Liver (tissue), 9 donors: ENCODE results near the gene RBMS3. TPM values are rescaled to one million over a fixed set of nuclear protein-coding genes. Genes with fewer than 3 reads are reported as not detected.

ENCODE experiments used
- DNase-seq: peaks from one replicate; pipeline ENCODE4 v3.0.0-alpha.2; 2017; ENCODE audit warnings: low spot score
- H3K27ac ChIP-seq, 2 donors: one replicate each; pipeline ENCODE4 v1.7.0; 2013; ENCODE audit warnings: inconsistent platforms in 2 of 2, low read length in 2 of 2, control low read depth in 1 of 2, low read depth in 1 of 2, mild to moderate bottlenecking in 1 of 2
- H3K27me3 ChIP-seq, 4 donors: one replicate each; pipeline versions ENCODE4 v1.6.1 to v1.7.0; 2013; ENCODE audit warnings: low read length in 3 of 4, inconsistent platforms in 1 of 4, mild to moderate bottlenecking in 1 of 4, moderate library complexity in 1 of 4; ENCODE audit not compliant: control insufficient read depth in 4 of 4, insufficient read depth in 4 of 4
- H3K36me3 ChIP-seq, 4 donors: one replicate each; pipeline versions ENCODE4 v1.6.1 to v1.7.0; 2013; ENCODE audit warnings: low read length in 3 of 4, mild to moderate bottlenecking in 3 of 4, low read depth in 1 of 4, moderate library complexity in 1 of 4; ENCODE audit not compliant: control insufficient read depth in 4 of 4, insufficient read depth in 3 of 4
- H3K4me1 ChIP-seq, 4 donors: one replicate each; pipeline versions ENCODE4 v1.6.1 to v1.7.0; 2013; ENCODE audit warnings: low read length in 3 of 4, mild to moderate bottlenecking in 3 of 4, moderate library complexity in 1 of 4; ENCODE audit not compliant: control insufficient read depth in 4 of 4, insufficient read depth in 4 of 4
- H3K4me3 ChIP-seq, 3 donors: one replicate each; pipeline versions ENCODE4 v1.6.1 to v1.7.0; 2013; ENCODE audit warnings: low read length in 3 of 3, control low read depth in 1 of 3, low read depth in 1 of 3, mild to moderate bottlenecking in 1 of 3
- H3K9ac ChIP-seq, 2 donors: one replicate each; pipeline ENCODE4 v1.7.0; 2013; ENCODE audit warnings: low read length in 2 of 2, mild to moderate bottlenecking in 2 of 2, moderate library complexity in 2 of 2, control low read depth in 1 of 2, low read depth in 1 of 2
- H3K9me3 ChIP-seq, 4 donors: one replicate each; pipeline versions ENCODE4 v1.6.1 to v1.7.0; 2013; ENCODE audit warnings: low read length in 3 of 4; ENCODE audit not compliant: control insufficient read depth in 4 of 4
- ATF3 ChIP-seq: IDR thresholded peaks from 2 replicates; pipeline ENCODE4 v1.6.1; 2016; ENCODE audit warnings: antibody characterized with exemption
- CTCF ChIP-seq: fragments of 150-350 bp; IDR thresholded peaks from 2 replicates; pipeline ENCODE4 v1.5.1; 2017; ENCODE audit warnings: improper control_type of control experiment, low read depth, low read length; ENCODE audit not compliant: missing input control
- FOXA2 ChIP-seq: IDR thresholded peaks from 2 replicates; pipeline ENCODE4 v1.6.1; 2016; ENCODE audit warnings: antibody characterized with exemption
- HNF4A ChIP-seq, 2 donors: conservative IDR thresholded peaks; 2 replicates each; pipeline ENCODE4 v1.6.1; 2016; ENCODE audit warnings: antibody characterized with exemption in 2 of 2, mild to moderate bottlenecking in 2 of 2
- HNF4G ChIP-seq: IDR thresholded peaks from 2 replicates; pipeline ENCODE4 v1.6.1; 2016; ENCODE audit warnings: antibody characterized with exemption
- JUND ChIP-seq, 2 donors: IDR thresholded peaks; 2 replicates each; pipeline ENCODE4 v1.6.1; 2016; ENCODE audit warnings: antibody characterized with exemption in 2 of 2
- MAX ChIP-seq: IDR thresholded peaks from 2 replicates; pipeline ENCODE4 v1.6.1; 2016; ENCODE audit warnings: antibody characterized with exemption
- NR2F2 ChIP-seq: IDR thresholded peaks from 2 replicates; pipeline ENCODE4 v1.6.1; 2016; ENCODE audit warnings: antibody characterized with exemption
- RAD21 ChIP-seq, 2 donors: IDR thresholded peaks; 2 replicates each; pipeline ENCODE4 v1.6.1; 2016; ENCODE audit warnings: antibody characterized with exemption in 2 of 2, mild to moderate bottlenecking in 2 of 2
- RXRA ChIP-seq, 2 donors: IDR thresholded peaks; 2 replicates each; pipeline ENCODE4 v1.6.1; 2017 to 2018; ENCODE audit warnings: antibody characterized with exemption in 2 of 2, mild to moderate bottlenecking in 1 of 2
- SP1 ChIP-seq: IDR thresholded peaks from 2 replicates; pipeline ENCODE4 v1.6.1; 2018; ENCODE audit warnings: antibody characterized with exemption, mild to moderate bottlenecking
- TAF1 ChIP-seq: conservative IDR thresholded peaks from 2 replicates; pipeline ENCODE4 v1.6.1; 2016; ENCODE audit warnings: antibody characterized with exemption, mild to moderate bottlenecking
- YY1 ChIP-seq: IDR thresholded peaks from 2 replicates; pipeline ENCODE4 v1.6.1; 2016; ENCODE audit warnings: antibody characterized with exemption, mild to moderate bottlenecking
- ZBTB33 ChIP-seq: IDR thresholded peaks from 2 replicates; pipeline ENCODE4 v1.6.1; 2016; ENCODE audit warnings: antibody characterized with exemption
- WGBS: extraction: QIAGEN DNeasy Blood & Tissue Kit; methylation state at CpG from one replicate; pipeline ENCODE4 v1.1.7; 2013; 5-methylcytosine and 5-hydroxymethylcytosine counted together
- polyA plus RNA-seq, 2 donors: library from polyadenylated mRNA; stranded (reverse) in 1 of 2; unstranded in 1 of 2; fragments of 200-250 nt in 1 of 2; fragments of >200 nt in 1 of 2; fragmentation: Nextera tagmentation in 1 of 2; extraction: Ambion mirVana in 1 of 2; gene quantifications; one replicate each; pipeline versions ENCODE4 v1.2.1 to v1.2.3, GENCODE V29; 2013 to 2015
- total RNA-seq, 2 donors: library from RNA; depleted of rRNA; stranded (reverse); fragments of >200 nt; gene quantifications; one replicate each; pipeline ENCODE4 v1.2.3, GENCODE V29; 2014
- donor health status: healthy.
- donor health status: healthy.
- donor health status: healthy.
- donor health status: healthy.
- donor health status: healthy.

Gene RBMS3
- total and polyA plus RNA-seq, 4 donors: 1.2 to 14.9 (median 9.3) TPM

- TF ChIP-seq MAX: no peak
- peak; percentile 15 to 18 for TF ChIP-seq RAD21 (IDR thresholded peaks at IDR 0.05)
- TF ChIP-seq RXRA (IDR thresholded peaks at IDR 0.05): peak in 1 of 2 donors; percentile 8
- TF ChIP-seq NR2F2: no peak
- no peak for TF ChIP-seq TAF1
- TF ChIP-seq YY1: peak; percentile 16
- no peak for TF ChIP-seq ZBTB33
- TF ChIP-seq FOXA2: peak; percentile 78
- TF ChIP-seq HNF4G: no peak
- no peak for TF ChIP-seq ATF3
These were observed 413.0 kb downstream of the RBMS3 start (continued) for GRCh38 chr3:29693863-29694262.

GRCh38 chr3:29694331-29694730 is 413.5 kb downstream of the RBMS3 start:
- Histone ChIP-seq H3K4me1 (peaks cover 1 to 30% (median 15%) of the 10 kb centered on the region in 4 donors), H3K9ac (peak overlapping the region in 1 of 2 donors; percentile 6), H3K4me3 (peak overlapping the region in 2 of 3 donors; percentile 13 to 35), H3K9me3 (no peaks in the 10 kb centered on the region), H3K27ac (no peak overlapping the region), H3K27me3 (no peaks in the 10 kb centered on the region), H3K36me3 (no peaks in the 10 kb centered on the region)
- TF ChIP-seq RXRA (IDR thresholded peaks at IDR 0.05): no peak
- no peak for TF ChIP-seq RAD21 (IDR thresholded peaks at IDR 0.05)
- TF ChIP-seq SP1: no peak
- TF ChIP-seq ATF3: no peak
- 85% methylated on average over 2 of the region's 2 CpGs for WGBS
- DNase-seq: no peak

- Histone ChIP-seq H3K27me3 (no peaks in the 10 kb centered on the region), H3K27ac (peak overlapping the region in 1 of 2 donors; percentile 83), H3K4me1 (peaks cover 1 to 30% (median 15%) of the 10 kb centered on the region in 4 donors), H3K36me3 (no peaks in the 10 kb centered on the region), H3K9me3 (no peaks in the 10 kb centered on the region), H3K9ac (peak overlapping the region in 1 of 2 donors; percentile 7), H3K4me3 (peak overlapping the region in 1 of 3 donors; percentile 35)
- WGBS: 91% methylated on average over 1 of the region's 1 CpG
- TF ChIP-seq FOXA2: no peak
- TF ChIP-seq YY1: peak; percentile 30
- TF ChIP-seq HNF4A (conservative IDR thresholded peaks at IDR 0.05): no peak
- no peak for TF ChIP-seq CTCF
- TF ChIP-seq JUND (IDR thresholded peaks at IDR 0.05): no peak
- TF ChIP-seq TAF1: no peak
- no peak for TF ChIP-seq SP1
- no peak for DNase-seq
These were observed 413.9 kb downstream of the RBMS3 start for GRCh38 chr3:29694783-29695182.
